IPS-15b (cell line): ENCODE measurements around the gene GCC1.

Experiments
- H3K27me3 ChIP-seq: one replicate; pipeline ENCODE4 v1.6.1; 2013; ENCODE audit warnings: low read length; ENCODE audit not compliant: control insufficient read depth, insufficient read depth
- H3K36me3 ChIP-seq: one replicate; pipeline ENCODE4 v1.6.1; 2013; ENCODE audit warnings: low read length; ENCODE audit not compliant: control insufficient read depth, insufficient read depth
- H3K4me1 ChIP-seq: one replicate; pipeline ENCODE4 v1.6.1; 2013; ENCODE audit warnings: mild to moderate bottlenecking, low read length; ENCODE audit not compliant: control insufficient read depth, insufficient read depth
- H3K4me3 ChIP-seq: one replicate; pipeline ENCODE4 v1.5.1; 2013; ENCODE audit warnings: low read depth, low read length
- H3K9ac ChIP-seq: one replicate; pipeline ENCODE4 v1.6.1; 2013; ENCODE audit warnings: low read depth, mild to moderate bottlenecking, low read length
- H3K9me3 ChIP-seq: one replicate; pipeline ENCODE4 v1.6.1; 2013; ENCODE audit warnings: mild to moderate bottlenecking, low read length; ENCODE audit not compliant: control insufficient read depth, insufficient read depth

Gene GCC1

GRCh38 chr7:127612263-127612662, 26.9 kb upstream of the GCC1 start:
- Histone ChIP-seq H3K9me3 (no peaks in the 10 kb centered on the region), H3K4me3 (no peak overlapping the region), H3K4me1 (no peaks in the 10 kb centered on the region), H3K36me3 (no peaks in the 10 kb centered on the region), H3K27me3 (peaks cover 29% of the 10 kb centered on the region), H3K9ac (no peak overlapping the region)

- H3K36me3 ChIP-seq: no peaks in the 10 kb centered on the region
- no peaks in the 10 kb centered on the region for H3K4me1 ChIP-seq
- peaks cover 5% of the 10 kb centered on the region for H3K27me3 ChIP-seq
Observed at GRCh38 chr7:127609297-127609696, 23.9 kb upstream of the GCC1 start.

GRCh38 chr7:127608446-127608845, 23.1 kb upstream of the GCC1 start:
- H3K9me3 ChIP-seq: no peaks in the 10 kb centered on the region
- H3K4me3 ChIP-seq: no peak overlapping the region

More at GRCh38 chr7:127609297-127609696, 23.9 kb upstream of the GCC1 start:
- Histone ChIP-seq H3K4me3 (no peak overlapping the region), H3K9me3 (no peaks in the 10 kb centered on the region), H3K9ac (no peak overlapping the region)

GRCh38 chr7:127600885-127601284, 15.5 kb upstream of the GCC1 start:
- Histone ChIP-seq H3K4me3 (no peak overlapping the region), H3K36me3 (no peaks in the 10 kb centered on the region), H3K27me3 (peaks cover 4% of the 10 kb centered on the region), H3K4me1 (peaks cover 10% of the 10 kb centered on the region), H3K9me3 (no peaks in the 10 kb centered on the region), H3K9ac (no peak overlapping the region)

More at GRCh38 chr7:127608446-127608845, 23.1 kb upstream of the GCC1 start:
- Histone ChIP-seq H3K36me3 (no peaks in the 10 kb centered on the region), H3K4me1 (no peaks in the 10 kb centered on the region), H3K9ac (no peak overlapping the region), H3K27me3 (no peaks in the 10 kb centered on the region)

GRCh38 chr7:127598318-127598717, 12.9 kb upstream of the GCC1 start:
- H3K27me3 ChIP-seq: peaks cover 6% of the 10 kb centered on the region
- no peak overlapping the region for H3K9ac ChIP-seq
- H3K4me1 ChIP-seq: peaks cover 10% of the 10 kb centered on the region
- H3K36me3 ChIP-seq: no peaks in the 10 kb centered on the region
- H3K9me3 ChIP-seq: no peaks in the 10 kb centered on the region
- no peak overlapping the region for H3K4me3 ChIP-seq

GRCh38 chr7:127595737-127596136, 10.3 kb upstream of the GCC1 start:
- Histone ChIP-seq H3K36me3 (peaks cover 11% of the 10 kb centered on the region), H3K4me3 (no peak overlapping the region), H3K27me3 (peaks cover 6% of the 10 kb centered on the region), H3K9me3 (no peaks in the 10 kb centered on the region), H3K9ac (no peak overlapping the region), H3K4me1 (peaks cover 5% of the 10 kb centered on the region)

GRCh38 chr7:127594490-127594889, 9.1 kb upstream of the GCC1 start:
- peaks cover 17% of the 10 kb centered on the region for H3K36me3 ChIP-seq
- H3K4me3 ChIP-seq: no peak overlapping the region
- H3K4me1 ChIP-seq: peaks cover 3% of the 10 kb centered on the region
- H3K9me3 ChIP-seq: no peaks in the 10 kb centered on the region
- peaks cover 6% of the 10 kb centered on the region for H3K27me3 ChIP-seq
- no peak overlapping the region for H3K9ac ChIP-seq

GRCh38 chr7:127592550-127592949, 7.2 kb upstream of the GCC1 start:
- no peaks in the 10 kb centered on the region for H3K4me1 ChIP-seq

GRCh38 chr7:127591591-127591990, 6.2 kb upstream of the GCC1 start:
- Histone ChIP-seq H3K4me3 (no peak overlapping the region), H3K27me3 (peaks cover 16% of the 10 kb centered on the region), H3K36me3 (peaks cover 17% of the 10 kb centered on the region), H3K9ac (no peak overlapping the region), H3K9me3 (no peaks in the 10 kb centered on the region), H3K4me1 (no peaks in the 10 kb centered on the region)

More at GRCh38 chr7:127592550-127592949, 7.2 kb upstream of the GCC1 start:
- Histone ChIP-seq H3K36me3 (peaks cover 17% of the 10 kb centered on the region), H3K27me3 (peaks cover 10% of the 10 kb centered on the region), H3K4me3 (no peak overlapping the region), H3K9me3 (no peaks in the 10 kb centered on the region), H3K9ac (no peak overlapping the region)

GRCh38 chr7:127591189-127591588, 5.8 kb upstream of the GCC1 start:
- H3K9me3 ChIP-seq: no peaks in the 10 kb centered on the region

GRCh38 chr7:127589896-127590295, 4.5 kb upstream of the GCC1 start:
- Histone ChIP-seq H3K4me3 (no peak overlapping the region), H3K4me1 (no peaks in the 10 kb centered on the region), H3K9me3 (no peaks in the 10 kb centered on the region), H3K9ac (no peak overlapping the region), H3K27me3 (peaks cover 24% of the 10 kb centered on the region), H3K36me3 (peaks cover 17% of the 10 kb centered on the region)

More at GRCh38 chr7:127591189-127591588, 5.8 kb upstream of the GCC1 start:
- Histone ChIP-seq H3K27me3 (peaks cover 20% of the 10 kb centered on the region), H3K36me3 (peaks cover 17% of the 10 kb centered on the region), H3K4me1 (no peaks in the 10 kb centered on the region), H3K9ac (no peak overlapping the region), H3K4me3 (no peak overlapping the region)

- Histone ChIP-seq H3K27me3 (peaks cover 24% of the 10 kb centered on the region), H3K9ac (peak overlapping the region; percentile 87), H3K9me3 (no peaks in the 10 kb centered on the region), H3K4me3 (peak overlapping the region; percentile 94), H3K36me3 (peaks cover 17% of the 10 kb centered on the region), H3K4me1 (peaks cover 5% of the 10 kb centered on the region)
Observed at GRCh38 chr7:127588697-127589482, 3.5 kb upstream of the GCC1 start.
